GM21390 (cell line): Measurements from ENCODE around the gene ARID3A.

Experiments
- ATAC-seq: cut with Tn5 transposase; IDR thresholded peaks from one replicate; pipeline ENCODE4 v1.9.1; 2021; ENCODE audit not compliant: unreplicated experiment

Gene ARID3A

DNA sequence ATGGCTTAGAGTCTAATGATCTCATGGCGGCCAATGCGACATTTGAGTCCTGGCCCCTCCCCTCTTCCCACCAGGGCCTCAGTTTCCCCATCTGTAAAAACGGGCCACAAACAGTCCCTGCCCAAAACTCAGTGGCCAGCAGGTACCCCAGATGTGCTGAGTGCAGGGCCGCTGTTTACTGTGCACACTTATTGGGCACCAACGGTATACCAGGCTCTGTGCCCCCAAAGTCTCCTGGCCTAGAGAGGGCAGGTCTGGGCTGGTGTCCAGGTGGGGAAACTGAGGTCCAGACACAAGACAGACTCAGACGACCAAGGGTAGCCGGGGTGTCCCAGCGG lies 34.7 kb downstream of the ARID3A start:
- ATAC-seq: no peak

DNA sequence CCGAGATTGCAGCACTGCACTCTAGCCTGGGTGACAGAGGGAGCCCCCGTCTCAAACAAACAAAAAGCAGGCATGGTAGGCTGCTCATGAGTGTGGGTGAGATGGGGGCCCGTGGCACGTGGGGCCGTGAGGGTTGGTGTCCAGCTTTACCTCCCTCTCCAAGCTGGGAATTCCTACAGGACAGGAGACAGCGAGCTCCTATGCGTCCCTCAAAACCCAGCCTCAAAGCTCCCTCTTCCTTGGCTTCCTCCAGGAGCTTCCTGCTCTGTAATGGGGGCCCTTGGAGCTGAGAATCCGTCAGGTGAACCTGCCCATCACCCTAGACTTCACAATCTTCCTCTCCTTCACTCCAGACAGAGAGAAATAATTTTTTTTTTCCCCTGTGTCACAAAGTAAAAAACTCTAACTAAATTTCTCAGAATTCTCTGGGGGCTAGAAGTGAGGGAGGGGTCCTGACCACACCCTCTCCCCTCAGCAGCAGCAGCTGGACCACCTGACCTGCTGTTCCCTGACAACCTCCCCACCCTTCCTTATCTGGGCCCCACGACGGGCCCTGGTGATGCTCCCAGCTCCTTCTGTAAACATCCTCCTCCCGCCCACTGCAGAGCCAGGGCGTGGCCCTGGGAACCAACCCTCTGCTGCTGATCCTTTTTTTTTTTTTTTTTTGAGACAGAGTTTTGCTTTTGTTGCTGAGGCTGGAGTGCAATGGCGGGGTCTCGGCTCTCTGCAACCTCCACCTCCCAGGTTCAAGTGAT lies 36.2 kb downstream of the ARID3A start:
- ATAC-seq: no peak

DNA sequence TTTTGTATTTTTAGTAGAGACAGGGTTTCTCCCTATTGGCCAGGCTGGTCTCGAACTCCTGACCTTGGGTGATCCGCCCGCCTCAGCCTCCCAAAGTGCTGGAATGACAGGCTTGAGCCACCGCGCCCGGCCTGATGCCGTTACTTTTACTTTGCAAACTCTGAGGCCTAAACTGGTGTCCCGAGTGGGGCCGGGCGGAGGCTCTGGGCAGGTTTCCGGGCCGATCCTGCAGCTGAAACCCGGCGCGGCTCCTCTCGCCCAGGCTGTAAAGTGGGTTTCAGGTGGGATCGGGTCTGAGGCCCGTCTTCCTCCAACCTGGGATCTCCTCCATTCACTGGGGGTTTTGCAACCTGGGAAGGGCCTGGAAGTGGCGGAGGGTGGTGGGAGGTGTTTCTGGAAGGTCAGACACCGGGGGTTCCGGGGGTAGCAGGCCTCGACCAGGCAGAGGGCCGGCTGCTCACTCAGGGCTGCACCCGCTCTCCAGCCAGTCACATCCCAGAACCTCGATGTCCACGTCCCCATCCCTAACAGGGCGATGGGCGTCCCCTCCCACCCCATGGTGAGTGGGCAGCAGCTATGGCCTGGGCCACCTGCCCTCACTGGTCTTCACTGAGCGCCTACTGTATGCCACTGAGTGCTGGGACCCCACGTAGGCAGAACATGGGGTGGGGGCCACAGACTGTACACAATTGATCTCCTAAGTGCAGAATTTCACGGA lies 37.0 kb downstream of the ARID3A start:
- no peak for ATAC-seq

DNA sequence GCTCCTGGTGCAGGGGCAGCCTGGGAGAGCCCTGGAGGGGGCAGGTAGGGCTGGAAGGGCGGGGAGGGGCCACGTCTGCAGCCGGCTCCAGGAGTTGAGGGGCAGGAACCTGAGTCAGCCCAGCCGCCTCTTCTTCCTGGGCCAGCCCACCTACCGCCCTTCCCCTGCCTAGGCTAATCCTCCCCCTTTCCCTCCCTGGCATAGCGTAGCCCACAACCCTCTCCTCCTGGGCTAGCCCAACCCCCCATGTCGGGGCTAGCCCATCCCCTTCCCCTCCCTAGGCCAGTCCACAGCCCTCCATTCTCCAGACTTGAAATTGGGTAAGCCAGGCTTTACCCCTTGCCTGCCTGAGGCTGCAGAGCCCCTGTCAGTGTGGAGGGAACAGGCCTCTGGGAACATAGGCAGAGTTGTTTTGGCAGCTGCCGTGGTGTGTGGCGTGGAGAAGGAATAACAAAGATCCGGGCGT lies 37.7 kb downstream of the ARID3A start:
- ATAC-seq: no peak

DNA sequence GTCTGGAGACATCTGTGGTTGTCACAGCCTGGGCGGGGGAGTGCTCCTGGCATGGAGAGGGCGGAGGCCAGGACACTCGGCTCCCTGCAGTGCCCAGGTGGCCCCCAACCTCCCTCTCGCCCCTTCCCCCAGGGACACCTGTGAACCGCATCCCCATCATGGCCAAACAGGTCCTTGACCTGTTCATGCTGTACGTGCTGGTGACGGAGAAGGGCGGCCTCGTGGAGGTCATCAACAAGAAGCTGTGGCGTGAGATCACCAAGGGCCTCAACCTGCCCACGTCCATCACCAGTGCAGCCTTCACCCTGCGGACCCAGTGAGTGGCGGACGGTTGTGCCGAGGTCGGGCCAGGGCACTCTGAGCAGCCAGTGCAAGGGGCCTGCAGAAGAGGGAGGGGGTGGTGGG lies 38.3 kb downstream of the ARID3A start:
- no peak for ATAC-seq

DNA sequence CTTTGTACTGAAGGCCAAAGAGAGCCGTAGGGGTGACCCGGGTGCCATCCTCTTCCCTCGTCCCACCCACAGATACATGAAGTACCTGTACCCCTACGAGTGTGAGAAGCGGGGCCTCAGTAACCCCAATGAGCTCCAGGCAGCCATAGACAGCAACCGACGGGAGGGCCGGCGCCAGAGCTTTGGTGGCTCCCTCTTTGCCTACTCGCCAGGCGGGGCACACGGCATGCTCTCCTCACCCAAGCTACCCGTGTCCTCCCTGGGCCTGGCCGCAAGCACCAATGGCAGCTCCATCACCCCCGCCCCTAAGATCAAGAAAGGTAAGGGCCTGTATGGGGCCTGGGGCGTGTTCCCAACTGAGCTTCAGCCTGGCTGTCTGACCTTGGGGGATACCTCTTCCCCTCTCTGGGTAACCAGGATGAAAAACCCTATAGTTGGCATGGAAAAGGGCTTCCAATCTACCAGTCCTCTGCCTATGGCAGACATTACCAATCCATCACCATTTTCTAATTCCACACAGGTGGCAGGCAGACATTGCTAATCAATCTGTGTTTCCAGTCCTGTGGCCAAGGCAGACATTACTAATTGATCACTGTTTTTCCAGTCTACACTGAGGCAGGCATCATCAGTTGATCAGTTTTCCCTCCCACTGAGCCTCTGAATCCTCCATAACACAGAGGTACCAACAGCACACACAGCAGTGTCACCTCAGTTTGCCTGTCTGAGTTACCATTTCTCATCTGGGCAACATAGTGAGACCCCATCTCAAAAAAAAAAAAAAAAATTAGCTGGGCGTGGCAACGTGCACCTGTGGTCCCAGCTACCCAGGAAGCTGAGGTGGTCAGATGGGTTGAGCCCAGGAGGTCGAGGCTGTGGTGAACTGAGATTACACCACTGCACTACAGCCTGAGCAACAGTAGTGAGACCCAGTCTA lies 39.2 kb downstream of the ARID3A start:
- ATAC-seq: no peak

DNA sequence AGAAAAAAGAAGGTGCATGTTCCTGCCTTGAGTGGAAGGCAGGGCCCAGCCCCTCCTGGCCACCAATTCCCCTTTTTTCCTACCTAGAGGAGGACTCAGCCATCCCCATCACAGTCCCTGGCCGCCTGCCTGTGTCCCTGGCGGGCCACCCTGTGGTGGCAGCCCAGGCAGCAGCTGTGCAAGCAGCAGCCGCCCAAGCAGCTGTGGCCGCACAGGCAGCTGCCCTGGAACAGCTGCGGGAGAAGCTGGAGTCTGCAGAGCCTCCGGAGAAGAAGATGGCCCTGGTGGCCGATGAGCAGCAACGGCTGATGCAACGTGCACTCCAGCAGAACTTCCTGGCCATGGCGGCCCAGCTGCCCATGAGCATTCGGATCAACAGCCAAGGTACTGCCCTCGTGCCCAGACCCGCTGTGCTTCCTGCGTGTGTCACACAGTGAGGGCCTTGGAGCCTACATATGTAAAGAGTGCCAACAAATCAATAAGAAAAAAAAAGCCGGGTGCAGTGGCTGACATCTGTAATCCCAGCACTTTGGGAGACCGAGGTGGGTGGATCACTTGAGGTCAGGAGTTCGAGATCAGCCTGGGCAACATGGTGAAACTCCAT lies 40.8 kb downstream of the ARID3A start:
- no peak for ATAC-seq

DNA sequence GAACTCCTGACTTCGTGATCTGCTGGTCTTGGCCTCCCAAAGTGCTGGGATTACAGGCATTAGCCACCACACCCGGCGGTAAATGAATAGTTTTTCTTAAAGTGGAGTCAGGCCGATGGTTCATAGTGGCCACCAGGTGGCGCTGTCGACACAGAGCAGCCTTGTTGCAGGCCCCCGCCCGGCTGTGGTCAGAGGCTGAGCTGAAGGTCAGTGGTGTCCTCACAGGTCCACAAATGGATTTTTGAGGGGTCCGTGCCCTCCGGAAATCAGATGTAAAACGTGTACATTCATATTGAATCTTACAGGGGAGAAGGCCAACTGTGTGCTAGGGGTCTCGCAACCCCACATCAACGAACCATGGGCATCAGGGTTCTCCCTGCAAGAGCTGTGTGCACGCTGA lies 44.9 kb downstream of the ARID3A start:
- no peak for ATAC-seq

DNA sequence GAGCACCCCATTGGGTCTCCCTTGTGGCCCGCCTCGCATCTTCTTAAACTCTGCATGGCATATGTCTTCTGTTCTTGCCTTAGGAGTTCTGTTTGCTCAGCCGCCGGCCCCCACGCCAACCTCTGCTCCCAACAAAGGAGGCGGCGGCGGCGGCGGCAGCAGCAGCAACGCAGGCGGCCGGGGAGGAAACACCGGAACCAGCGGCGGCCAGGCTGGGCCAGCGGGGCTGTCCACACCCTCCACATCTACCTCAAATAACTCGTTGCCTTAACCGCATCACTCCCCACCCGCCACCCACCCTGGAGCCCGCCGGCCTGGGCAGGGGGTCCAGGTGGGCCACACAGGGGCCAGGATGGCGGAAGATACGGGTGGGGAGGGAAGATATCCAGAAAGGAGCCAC lies 46.0 kb downstream of the ARID3A start:
- no peak for ATAC-seq

DNA sequence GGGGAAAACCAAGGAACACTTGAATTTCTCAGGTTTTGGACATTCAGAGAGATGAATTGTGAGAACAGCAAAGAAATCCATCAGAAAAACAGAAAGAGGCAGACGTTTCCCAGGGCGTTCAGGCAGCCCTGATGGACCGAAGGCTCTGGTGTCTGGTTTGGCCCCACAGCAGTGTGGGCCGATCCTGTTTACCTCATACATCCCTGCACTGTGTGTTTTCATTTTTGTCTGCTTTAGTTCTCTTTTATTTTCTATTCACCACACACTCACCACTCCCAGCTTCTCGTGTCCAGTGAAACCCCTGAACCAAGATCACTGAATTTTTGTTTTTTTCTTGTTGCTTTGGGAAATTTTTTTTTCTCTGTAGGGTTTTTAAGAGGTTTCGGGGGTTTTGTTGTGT lies 46.4 kb downstream of the ARID3A start:
- no peak for ATAC-seq

DNA sequence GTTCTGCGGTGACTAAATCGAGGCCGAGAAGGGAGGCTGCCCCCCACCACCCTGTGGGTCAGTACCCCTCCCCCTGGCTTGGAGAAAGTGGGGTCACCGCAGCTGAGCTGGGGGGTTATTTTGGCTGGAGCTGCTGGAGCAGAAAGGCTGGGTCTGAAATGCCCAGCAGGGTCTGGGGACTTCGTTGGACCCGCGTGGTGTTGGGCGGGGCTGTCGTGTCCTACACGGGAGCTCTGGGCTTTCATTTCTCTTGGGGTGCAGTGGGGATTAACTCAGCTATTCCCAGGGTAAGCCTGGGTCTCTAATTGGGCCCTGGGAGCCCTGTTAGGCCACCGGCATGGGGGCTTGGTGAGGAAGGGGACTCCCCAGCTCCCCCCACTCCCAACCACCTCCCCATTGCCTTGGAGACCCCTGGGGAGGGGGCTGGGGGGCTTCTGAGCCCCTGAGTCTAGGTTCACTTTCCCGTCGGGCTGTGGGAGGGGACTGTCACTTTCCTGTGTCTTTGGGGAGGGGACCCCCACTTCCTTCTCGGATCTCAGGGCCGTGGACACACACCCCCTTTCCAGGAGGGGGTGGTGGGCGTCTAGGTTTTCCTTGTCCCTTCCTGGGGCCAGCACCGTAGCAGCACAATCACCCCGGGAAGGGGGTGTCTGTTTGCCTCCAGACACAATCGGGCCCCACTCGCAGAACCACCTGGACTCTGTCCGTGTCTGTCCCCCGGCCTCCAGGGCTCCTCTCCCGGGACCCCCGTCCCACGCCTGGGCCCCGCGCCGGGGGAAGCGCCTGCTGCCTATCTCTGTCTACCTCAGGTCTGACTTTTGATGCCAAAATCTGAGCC lies 48.1 kb downstream of the ARID3A start:
- no peak for ATAC-seq

DNA sequence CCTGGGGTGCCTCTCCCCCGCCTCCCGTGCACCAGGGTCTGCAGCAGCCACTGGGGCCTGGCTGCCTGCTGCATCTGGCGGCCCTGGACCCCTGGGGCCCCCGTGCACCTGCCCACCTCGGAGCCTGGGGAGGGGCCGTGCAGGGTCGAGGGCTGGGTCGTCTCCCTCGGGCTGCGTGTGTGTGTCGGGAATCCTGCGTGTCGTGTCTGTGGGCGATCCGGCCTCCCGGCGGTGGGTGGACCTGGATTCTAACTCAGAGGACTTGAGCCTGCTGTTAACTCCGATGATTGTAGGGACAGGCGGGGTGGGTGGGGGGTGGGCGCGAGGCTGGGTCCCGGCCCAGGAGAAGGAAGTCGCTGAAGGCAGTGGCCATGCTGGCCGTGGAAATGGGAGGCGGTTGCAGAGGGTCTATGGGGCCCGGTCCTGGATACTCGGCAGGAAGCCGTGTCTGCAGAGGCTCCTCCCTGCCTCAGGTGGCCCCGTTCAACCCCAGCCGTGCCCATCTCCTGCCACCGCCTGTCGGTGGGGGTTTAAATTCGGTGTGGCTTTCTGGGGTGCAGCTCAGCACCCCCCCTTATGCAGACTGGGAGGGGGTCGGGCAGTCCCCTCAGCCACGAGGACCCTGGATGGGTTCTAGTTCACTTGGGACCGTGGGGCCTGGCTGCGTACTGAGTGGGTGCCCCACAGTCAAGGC lies 48.9 kb downstream of the ARID3A start:
- no peak for ATAC-seq

DNA sequence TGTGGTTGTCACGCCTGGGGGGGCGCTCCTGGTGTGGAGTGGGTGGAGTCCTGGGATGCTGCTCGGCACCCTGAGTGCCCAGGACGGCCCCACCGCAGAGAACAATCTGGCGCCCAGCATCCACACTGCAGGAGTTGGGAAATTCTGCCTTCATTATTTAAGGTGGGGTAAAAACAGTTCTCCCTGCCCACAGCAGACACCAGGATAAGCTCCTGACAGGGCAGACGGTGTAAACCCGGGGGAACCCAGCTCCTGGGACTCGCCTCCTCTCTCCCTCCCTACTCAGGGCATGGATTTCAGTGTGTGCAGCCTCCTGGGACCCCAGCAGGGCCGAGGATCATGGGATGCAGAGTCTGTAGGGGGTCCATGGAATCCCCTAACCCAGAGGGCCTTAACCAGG lies 50.6 kb downstream of the ARID3A start:
- ATAC-seq: no peak

DNA sequence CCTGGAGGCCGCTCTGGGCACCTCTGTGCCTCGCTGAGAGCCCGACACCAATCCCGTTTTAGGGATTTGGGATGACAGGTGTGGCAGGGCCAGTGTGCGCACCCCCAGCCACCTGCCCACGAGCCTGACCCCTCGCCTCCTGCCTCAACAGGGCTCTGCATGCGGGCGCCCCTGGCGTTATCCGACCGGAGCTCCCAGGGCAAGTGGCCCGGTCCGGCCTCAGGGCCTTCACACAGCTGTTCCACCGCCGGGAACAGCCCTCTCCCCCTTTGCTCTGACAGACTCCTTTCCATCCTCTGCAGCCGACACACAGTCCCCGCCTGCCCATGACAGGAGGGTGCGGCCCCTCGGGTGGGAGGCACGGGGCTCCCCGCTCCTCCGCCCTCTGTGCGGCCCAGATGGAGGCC lies 51.2 kb downstream of the ARID3A start:
- no peak for ATAC-seq

DNA sequence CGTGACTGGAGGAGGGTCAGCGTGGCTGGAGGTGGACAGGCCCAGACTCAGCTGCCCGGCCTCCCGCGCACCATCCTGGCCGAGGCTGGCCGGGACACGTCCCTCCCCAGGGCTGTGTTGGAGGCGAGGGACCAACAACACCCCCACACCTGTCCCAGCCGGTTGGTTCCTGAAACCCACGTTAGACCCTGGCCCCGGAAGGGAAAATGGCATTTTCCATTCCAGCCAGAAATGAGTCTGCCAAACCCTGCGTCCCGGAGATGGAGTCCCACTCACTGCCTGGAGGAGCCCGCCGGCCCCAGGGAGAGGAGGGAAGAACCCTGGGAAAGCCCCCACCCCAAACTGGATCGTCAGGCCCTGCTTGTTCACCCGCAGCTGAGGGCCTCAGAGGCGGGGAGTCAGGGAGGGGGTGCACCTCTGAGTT lies 53.5 kb downstream of the ARID3A start:
- ATAC-seq: no peak

DNA sequence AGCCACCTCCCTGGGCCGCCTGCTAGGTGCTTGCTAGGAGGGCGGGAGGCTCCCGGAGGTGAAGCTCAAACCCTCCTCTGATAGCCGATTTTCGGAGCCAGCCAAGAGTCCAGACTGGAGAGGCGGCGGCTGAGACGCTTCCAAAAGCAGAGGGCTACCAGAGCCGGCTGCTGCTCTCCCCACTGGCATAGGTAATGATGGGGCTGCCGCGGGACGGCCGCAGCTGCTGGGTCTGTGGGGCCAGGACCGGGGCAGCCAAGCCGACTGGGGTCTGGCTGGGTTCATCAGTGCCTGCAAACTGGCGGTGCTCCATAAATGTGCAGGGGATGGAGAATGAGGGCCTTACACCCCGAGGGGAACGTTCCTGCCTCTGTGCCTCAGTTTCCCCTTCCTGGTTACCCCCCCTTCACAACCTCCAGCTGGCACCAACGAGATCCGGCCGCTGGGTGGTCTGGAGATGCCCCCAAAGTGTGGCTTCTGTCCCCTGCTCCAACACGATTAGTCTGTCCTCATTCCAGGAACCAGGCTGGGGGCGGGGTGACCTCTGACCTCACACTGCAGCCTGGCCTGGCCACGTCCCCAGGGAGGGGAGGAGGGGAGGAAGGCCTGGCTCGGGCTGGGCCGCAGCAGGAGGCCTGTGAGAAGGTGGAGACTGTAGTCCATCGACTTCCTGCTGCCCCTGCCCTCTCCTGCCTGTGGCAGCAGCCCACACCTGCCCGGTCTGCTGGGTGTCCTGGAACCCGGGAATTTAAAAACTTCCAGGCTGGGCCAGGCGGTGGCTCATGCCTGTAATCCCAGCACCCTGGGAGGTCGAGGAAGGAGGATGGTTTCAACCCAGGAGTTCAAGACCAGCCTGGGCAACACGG lies 54.5 kb downstream of the ARID3A start:
- no peak for ATAC-seq

DNA sequence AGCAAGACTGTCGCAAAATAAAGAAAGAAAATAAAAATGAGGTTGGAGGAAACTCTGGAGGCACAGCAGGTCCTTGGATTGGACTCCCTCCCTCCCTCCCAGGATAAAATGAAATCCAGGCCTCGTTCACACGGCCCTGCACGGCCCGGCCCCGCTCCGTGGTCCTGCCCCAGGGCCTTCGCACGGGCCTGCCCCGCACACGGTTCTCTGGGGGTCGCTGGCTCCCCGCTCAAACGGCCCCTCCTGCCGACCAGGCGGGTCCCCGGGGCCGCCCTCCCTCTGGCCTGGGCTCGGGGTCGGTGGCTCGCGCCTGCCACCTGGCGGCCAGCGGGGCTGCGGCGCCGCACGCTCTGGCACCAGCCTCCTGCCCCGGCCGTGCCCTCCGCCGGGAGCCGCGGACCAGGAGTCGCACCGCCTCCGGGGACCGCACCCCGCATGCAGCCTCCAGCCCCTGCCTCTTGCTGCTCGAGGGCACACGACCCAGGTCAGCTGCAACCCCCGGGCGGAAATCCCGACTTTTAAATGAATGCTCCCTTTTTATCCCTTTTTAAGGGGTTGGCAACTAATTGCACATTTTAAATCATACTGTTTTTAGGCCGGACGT lies 56.8 kb downstream of the ARID3A start:
- peak; percentile 52 for ATAC-seq
